H9 (cell line): ENCODE data around the gene VAV2. TPM values are rescaled to one million over a fixed set of nuclear protein-coding genes. Genes with fewer than 3 reads are reported as not detected.

Experiments used
- DNase-seq: peaks from one replicate; pipeline ENCODE4 v3.0.0-alpha.2; 2017
- H2AFZ ChIP-seq: one replicate; pipeline ENCODE4 v1.6.1; 2013; ENCODE audit warnings: mild to moderate bottlenecking, low read length, control low read depth, moderate library complexity
- H2AK5ac ChIP-seq: 2 replicates; pipeline ENCODE4 v1.6.1; 2013; ENCODE audit warnings: low read length, control low read depth, mixed read lengths; ENCODE audit not compliant: insufficient read length
- H2BK120ac ChIP-seq: one replicate; pipeline ENCODE4 v1.6.1; 2013; ENCODE audit warnings: low read depth, mild to moderate bottlenecking, low read length, control low read depth, inconsistent platforms; ENCODE audit not compliant: poor library complexity, severe bottlenecking
- H2BK12ac ChIP-seq: 2 replicates; pipeline ENCODE4 v1.6.1; 2013; ENCODE audit warnings: low read length, control low read depth, mixed read lengths, low read depth; ENCODE audit not compliant: insufficient read length
- H2BK15ac ChIP-seq: 2 replicates; pipeline ENCODE4 v1.6.1; 2013; ENCODE audit warnings: low read depth, low read length, control low read depth
- H2BK20ac ChIP-seq: one replicate; pipeline ENCODE4 v1.6.1; 2013; ENCODE audit warnings: low read depth, mild to moderate bottlenecking, low read length, control low read depth, inconsistent platforms; ENCODE audit not compliant: poor library complexity, severe bottlenecking
- H2BK5ac ChIP-seq: 2 replicates; pipeline ENCODE4 v1.6.1; 2013; ENCODE audit warnings: low read length, control low read depth, mixed read lengths; ENCODE audit not compliant: insufficient read length
- H3K14ac ChIP-seq: 2 replicates; pipeline ENCODE4 v1.6.1; 2013; ENCODE audit warnings: low read length, control low read depth; ENCODE audit not compliant: insufficient read depth
- H3K18ac ChIP-seq: 2 replicates; pipeline ENCODE4 v1.6.1; 2013; ENCODE audit warnings: low read depth, mild to moderate bottlenecking, mixed read lengths, low read length, control low read depth; ENCODE audit not compliant: insufficient read length
- H3K23ac ChIP-seq: 2 replicates; pipeline ENCODE4 v1.6.1; 2013; ENCODE audit warnings: low read length, control low read depth, mixed read lengths, low read depth; ENCODE audit not compliant: insufficient read length
- H3K23me2 ChIP-seq: 2 replicates; pipeline ENCODE4 v1.6.1; 2013; ENCODE audit warnings: low read depth, mild to moderate bottlenecking, mixed read lengths, low read length, control low read depth; ENCODE audit not compliant: insufficient read length, poor library complexity, severe bottlenecking
- H3K27ac ChIP-seq: 2 replicates; pipeline ENCODE4 v1.5.1; 2013; ENCODE audit warnings: low read length, control low read depth, mixed read lengths, low read depth; ENCODE audit not compliant: insufficient read length
- H3K27me3 ChIP-seq: 2 replicates; pipeline ENCODE4 v1.6.1; 2013; ENCODE audit warnings: low read length, control low read depth, inconsistent platforms; ENCODE audit not compliant: insufficient read depth
- H3K4ac ChIP-seq: 2 replicates; pipeline ENCODE4 v1.6.1; 2013; ENCODE audit warnings: low read depth, mild to moderate bottlenecking, control low read depth, inconsistent platforms, low read length, moderate library complexity
- H3K4me1 ChIP-seq: 2 replicates; pipeline ENCODE4 v1.6.1; 2013; ENCODE audit warnings: low read length, control low read depth, inconsistent platforms; ENCODE audit not compliant: insufficient read depth
- H3K4me2 ChIP-seq: 2 replicates; pipeline ENCODE4 v1.6.1; 2013; ENCODE audit warnings: low read length, control low read depth, mixed read lengths; ENCODE audit not compliant: insufficient read length, insufficient read depth
- H3K56ac ChIP-seq: 2 replicates; pipeline ENCODE4 v1.6.1; 2013; ENCODE audit warnings: low read depth, mild to moderate bottlenecking, mixed read lengths, low read length, control low read depth; ENCODE audit not compliant: insufficient read length
- H3K79me1 ChIP-seq: 2 replicates; pipeline ENCODE4 v1.6.1; 2013; ENCODE audit warnings: low read depth, mild to moderate bottlenecking, moderate library complexity, low read length, control low read depth, inconsistent platforms; ENCODE audit not compliant: insufficient read depth, poor library complexity, severe bottlenecking
- H3K79me2 ChIP-seq: 2 replicates; pipeline ENCODE4 v1.6.1; 2013; ENCODE audit warnings: low read length, control low read depth, inconsistent platforms; ENCODE audit not compliant: insufficient read depth
- H3K9ac ChIP-seq: 2 replicates; pipeline ENCODE4 v1.6.1; 2013; ENCODE audit warnings: low read length, control low read depth, mixed read lengths; ENCODE audit not compliant: insufficient read length; ENCODE audit errors: extremely low read depth
- H3K9me3 ChIP-seq: one replicate; pipeline ENCODE4 v1.6.1; 2013; ENCODE audit warnings: low read depth, low read length, inconsistent platforms; ENCODE audit not compliant: control insufficient read depth
- H3T11ph ChIP-seq: one replicate; pipeline ENCODE4 v1.6.1; 2013; ENCODE audit warnings: mild to moderate bottlenecking, low read length, control low read depth, inconsistent platforms
- H4K20me1 ChIP-seq: one replicate; pipeline ENCODE4 v1.6.1; 2013; ENCODE audit not compliant: control insufficient read depth, insufficient read length, insufficient read depth
- H4K5ac ChIP-seq: 2 replicates; pipeline ENCODE4 v1.6.1; 2013; ENCODE audit warnings: low read depth, mild to moderate bottlenecking, mixed read lengths, low read length, control low read depth; ENCODE audit not compliant: insufficient read length
- H4K8ac ChIP-seq: replicated peaks from 2 replicates; pipeline ENCODE4 v1.6.1; 2013; ENCODE audit warnings: low read length, control low read depth, mixed read lengths, low read depth; ENCODE audit not compliant: insufficient read length
- H4K91ac ChIP-seq: 2 replicates; pipeline ENCODE4 v1.6.1; 2013; ENCODE audit warnings: low read depth, mild to moderate bottlenecking, moderate library complexity, mixed read lengths, low read length, control low read depth; ENCODE audit not compliant: insufficient read length
- H3K27ac Mint-ChIP-seq, 3 experiments: 2 replicates in 2 of 3; 3 replicates in 1 of 3; pipeline ENCODE4 v1.8.0; 2020 to 2021; ENCODE audit warnings: mixed read lengths in 3 of 3, mild to moderate bottlenecking in 1 of 3, moderate library complexity in 1 of 3
- H3K27me3 Mint-ChIP-seq: 2 replicates; pipeline ENCODE4 v1.8.0; 2021; ENCODE audit warnings: low read depth, mild to moderate bottlenecking, moderate library complexity, mixed read lengths
- H3K36me3 Mint-ChIP-seq, 3 experiments: 2 replicates in 2 of 3; 3 replicates in 1 of 3; pipeline ENCODE4 v1.8.0; 2020 to 2021; ENCODE audit warnings: low read depth in 3 of 3, mixed read lengths in 3 of 3; ENCODE audit not compliant: insufficient read depth in 1 of 3
- H3K4me1 Mint-ChIP-seq, 2 experiments: 2 replicates each; pipeline ENCODE4 v1.8.0; 2020; ENCODE audit warnings: mixed read lengths in 2 of 2
- H3K4me3 Mint-ChIP-seq, 2 experiments: 2 replicates in 1 of 2; 3 replicates in 1 of 2; pipeline ENCODE4 v1.8.0; 2020 to 2021; ENCODE audit warnings: mild to moderate bottlenecking in 2 of 2, mixed read lengths in 2 of 2, moderate library complexity in 1 of 2
- H3K9me3 Mint-ChIP-seq, 2 experiments: 2 replicates in 1 of 2; 3 replicates in 1 of 2; pipeline ENCODE4 v1.8.0; 2020; ENCODE audit warnings: mild to moderate bottlenecking in 2 of 2, mixed read lengths in 2 of 2, moderate library complexity in 1 of 2
- WGBS: extraction: QIAGEN DNeasy Blood & Tissue Kit; methylation state at CpG from one replicate; pipeline ENCODE4 v1.1.7; 2013; ENCODE audit warnings: missing lambda C conversion rate, low lambda C conversion rate, mixed read lengths; ENCODE audit not compliant: insufficient read length; ENCODE audit errors: extremely low coverage; 5-methylcytosine and 5-hydroxymethylcytosine counted together
- total RNA-seq: library from RNA; stranded (reverse); gene quantifications from 2 replicates; pipeline ENCODE4 v1.2.1, GENCODE V29; 2021
- TF ChIP-seq, protein P1 (sequence below): fragments of 200-600 bp; sonication (generic); conservative IDR thresholded peaks from 3 replicates; pipeline ENCODE4 v1.8.0; 2021; ENCODE audit warnings: antibody characterized with exemption, mild to moderate bottlenecking

Gene VAV2
- total RNA-seq, 1 experiment from 2014 or later: 58.7 TPM

- no peak overlapping the region for H4K91ac ChIP-seq
- Mint-ChIP-seq H3K4me3 (no peak overlapping the region), H3K27ac (no peak overlapping the region; a peak in 1 of 7 replicates), H3K27me3 (no peaks in the 10 kb centered on the region), H3K36me3 (peaks cover 0 to 26% (median 11%) of the 10 kb centered on the region in 3 experiments; a peak in 5 of 7 replicates), H3K9me3 (no peaks in the 10 kb centered on the region), H3K4me1 (peaks cover 27 to 35% of the 10 kb centered on the region in 2 experiments)
- H4K20me1 ChIP-seq: no peaks in the 10 kb centered on the region
- H3K9ac ChIP-seq: no peak overlapping the region
- no peaks in the 10 kb centered on the region for H3K9me3 ChIP-seq
- no peak overlapping the region for H3K4ac ChIP-seq
- H3K14ac ChIP-seq: no peak overlapping the region
- no peak overlapping the region for H2AK5ac ChIP-seq
- H3K4me2 ChIP-seq: no peak overlapping the region
- no peak for DNase-seq
- TF ChIP-seq, protein P1, sequence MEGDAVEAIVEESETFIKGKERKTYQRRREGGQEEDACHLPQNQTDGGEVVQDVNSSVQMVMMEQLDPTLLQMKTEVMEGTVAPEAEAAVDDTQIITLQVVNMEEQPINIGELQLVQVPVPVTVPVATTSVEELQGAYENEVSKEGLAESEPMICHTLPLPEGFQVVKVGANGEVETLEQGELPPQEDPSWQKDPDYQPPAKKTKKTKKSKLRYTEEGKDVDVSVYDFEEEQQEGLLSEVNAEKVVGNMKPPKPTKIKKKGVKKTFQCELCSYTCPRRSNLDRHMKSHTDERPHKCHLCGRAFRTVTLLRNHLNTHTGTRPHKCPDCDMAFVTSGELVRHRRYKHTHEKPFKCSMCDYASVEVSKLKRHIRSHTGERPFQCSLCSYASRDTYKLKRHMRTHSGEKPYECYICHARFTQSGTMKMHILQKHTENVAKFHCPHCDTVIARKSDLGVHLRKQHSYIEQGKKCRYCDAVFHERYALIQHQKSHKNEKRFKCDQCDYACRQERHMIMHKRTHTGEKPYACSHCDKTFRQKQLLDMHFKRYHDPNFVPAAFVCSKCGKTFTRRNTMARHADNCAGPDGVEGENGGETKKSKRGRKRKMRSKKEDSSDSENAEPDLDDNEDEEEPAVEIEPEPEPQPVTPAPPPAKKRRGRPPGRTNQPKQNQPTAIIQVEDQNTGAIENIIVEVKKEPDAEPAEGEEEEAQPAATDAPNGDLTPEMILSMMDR: no peak
- no peak overlapping the region for H2BK15ac ChIP-seq
- H2BK5ac ChIP-seq: no peak overlapping the region
- H2BK120ac ChIP-seq: no peak overlapping the region
- no peak overlapping the region for H4K5ac ChIP-seq
- H2BK20ac ChIP-seq: no peak overlapping the region
- H2AFZ ChIP-seq: no peak overlapping the region
- no peak overlapping the region for H3K18ac ChIP-seq
- no peak overlapping the region for H3K27ac ChIP-seq
- H3K23me2 ChIP-seq: no peaks in the 10 kb centered on the region
- no peak overlapping the region for H4K8ac ChIP-seq
- H3K79me2 ChIP-seq: no peaks in the 10 kb centered on the region; the same call in 1 of the 2 replicates
- no peaks in the 10 kb centered on the region for H3K27me3 ChIP-seq
- H3K56ac ChIP-seq: no peak overlapping the region
- H3K79me1 ChIP-seq: no peaks in the 10 kb centered on the region
- no peak overlapping the region for H3T11ph ChIP-seq
- H3K4me1 ChIP-seq: peaks cover 5% of the 10 kb centered on the region; the same call in 1 of the 2 replicates
- H3K23ac ChIP-seq: no peak overlapping the region
- WGBS: no CpG with 5 or more reads among the region's 5 CpGs
- no peak overlapping the region for H2BK12ac ChIP-seq
Measured at GRCh38 chr9:133819923-133820322, 172.2 kb downstream of the VAV2 start.
